Stimulated activated CD8-positive, alpha-beta memory T cell treated with anti-CD3 and anti-CD28 coated beads, Interleukin-15, amount 100 ng/mL, for 24 hours (primary cell): ENCODE results near the gene VSIG8.

ENCODE experiments used
- DNase-seq: peaks from one replicate; pipeline ENCODE4 v3.0.0-alpha.2; 2020; ENCODE audit warnings: low read depth

Gene VSIG8

DNA sequence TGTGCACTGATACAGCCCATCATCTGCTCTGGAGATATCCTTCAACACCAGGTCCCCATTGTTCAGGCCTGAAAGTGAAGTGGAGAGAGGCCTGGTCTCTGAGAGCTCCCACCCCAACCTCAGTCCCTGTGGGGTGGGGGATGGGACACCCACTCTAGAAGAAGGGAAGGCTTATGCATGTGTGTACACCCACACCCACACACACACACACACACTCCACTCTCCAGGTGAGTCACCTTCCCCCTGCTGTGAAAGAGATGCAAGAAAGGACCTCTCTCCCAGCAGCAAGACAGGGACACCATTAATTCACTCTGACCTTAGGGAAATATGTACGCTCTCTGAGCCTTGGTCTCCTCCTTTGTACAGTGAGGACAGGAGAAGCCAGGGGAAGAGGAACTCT is 5.9 kb downstream of the VSIG8 start:
- no peak for DNase-seq

GRCh38 chr1:159855709-159856108 is 6.7 kb downstream of the VSIG8 start:
- DNase-seq = no peak

DNA sequence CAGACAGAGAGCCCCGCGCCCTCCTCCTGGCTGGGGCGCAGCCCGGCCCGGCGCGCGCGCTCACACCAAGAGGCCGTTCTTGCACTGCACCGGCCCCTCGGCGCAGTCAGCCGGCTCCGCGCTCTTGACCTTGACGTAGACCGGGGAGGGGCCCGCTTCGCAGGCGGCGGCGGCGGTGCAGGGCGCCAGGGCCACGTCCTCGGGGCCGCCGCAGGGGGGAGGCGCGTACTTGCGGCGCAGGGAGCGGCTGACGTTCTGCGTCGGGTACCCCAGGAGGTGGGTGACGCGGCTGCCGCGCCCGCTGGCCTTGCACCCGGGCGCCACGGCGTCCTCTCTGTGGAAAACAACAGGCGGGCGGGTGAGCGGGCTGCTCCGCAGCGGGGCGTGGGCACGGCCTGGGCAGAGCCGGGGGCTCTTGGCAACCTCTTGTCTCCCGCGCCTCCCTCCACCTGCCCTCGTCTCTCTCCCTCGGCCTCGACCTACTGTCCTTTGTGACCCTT is 7.7 kb downstream of the VSIG8 start:
- peak; percentile 41 for DNase-seq

DNA sequence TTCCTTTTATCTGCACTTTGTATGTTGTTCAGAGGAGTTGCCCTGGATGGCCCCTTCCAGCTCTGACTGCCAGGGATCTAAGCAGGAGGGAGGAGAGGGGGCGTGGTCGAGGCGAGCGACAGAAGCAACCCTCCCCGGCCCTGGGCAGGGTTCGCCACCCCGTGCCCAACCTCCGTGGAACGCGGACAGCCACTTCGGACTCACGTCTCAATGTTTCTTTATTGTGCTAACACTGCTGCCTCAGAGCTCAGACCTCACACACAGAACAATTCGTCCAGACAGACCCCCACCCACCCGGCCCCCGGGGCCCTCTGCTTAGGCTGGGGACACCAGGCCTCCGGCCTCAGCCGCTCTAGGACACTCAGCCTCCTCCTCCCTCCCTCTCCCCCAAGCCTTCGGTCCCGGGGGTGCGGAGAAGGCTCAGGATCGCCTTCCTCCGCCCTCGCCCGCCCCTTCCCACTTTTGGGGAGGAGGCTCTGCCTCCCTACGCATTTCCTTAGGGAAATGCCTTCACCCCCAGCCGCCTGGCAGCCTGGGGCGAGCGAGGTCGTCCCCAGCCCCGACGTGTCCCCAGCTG is 8.3 kb downstream of the VSIG8 start:
- DNase-seq = no peak

- DNase-seq = no peak
These were observed 8.9 kb downstream of the VSIG8 start for GRCh38 chr1:159853417-159854115.

DNA sequence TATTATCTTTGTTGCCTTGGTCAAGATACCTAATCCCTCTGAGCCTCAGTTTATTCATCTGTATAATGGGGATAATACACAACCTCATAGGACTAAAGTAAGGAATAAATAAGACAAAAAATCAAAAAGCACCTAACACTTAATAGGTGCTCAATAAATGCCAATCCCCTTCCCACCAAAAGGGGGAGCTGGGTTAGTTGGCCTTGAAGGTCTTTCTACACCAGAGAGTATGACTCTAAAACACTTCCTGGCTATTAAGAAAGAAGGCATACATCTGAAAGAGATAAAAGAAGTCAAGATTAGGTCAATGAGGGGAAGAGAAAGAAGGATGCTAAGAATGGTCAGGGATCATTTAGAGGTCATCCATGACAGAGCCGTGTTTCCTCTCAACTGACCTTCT is 11.1 kb downstream of the VSIG8 start:
- DNase-seq = no peak

GRCh38 chr1:159849626-159850366 is 12.7 kb downstream of the VSIG8 start:
- no peak for DNase-seq

GRCh38 chr1:159848326-159848725 is 14.1 kb downstream of the VSIG8 start:
- DNase-seq = no peak

DNA sequence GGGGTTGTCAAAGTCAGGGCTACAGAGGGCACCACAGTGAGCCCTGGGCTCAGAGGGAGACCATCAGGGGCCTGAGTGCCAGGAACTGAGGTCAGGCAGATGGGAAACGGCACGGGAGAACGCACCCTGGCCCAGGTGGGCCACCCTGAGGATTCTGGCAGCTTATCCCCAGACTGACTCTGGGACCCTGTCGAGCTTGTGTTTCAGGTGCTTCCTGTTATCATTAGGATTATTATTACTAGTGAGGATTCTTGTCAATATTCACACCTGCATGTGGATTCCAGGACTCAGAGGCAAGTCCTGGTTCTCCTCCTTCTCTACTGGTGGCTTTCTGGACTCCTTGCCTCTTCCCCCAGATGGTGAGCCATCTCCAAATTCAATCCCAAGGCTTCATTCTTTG is 15.2 kb downstream of the VSIG8 start:
- DNase-seq = no peak

- DNase-seq = no peak
These were observed 16.5 kb downstream of the VSIG8 start for GRCh38 chr1:159845751-159846629.

GRCh38 chr1:159843459-159843858 is 19.0 kb downstream of the VSIG8 start:
- no peak for DNase-seq

GRCh38 chr1:159841749-159842148 is 20.7 kb downstream of the VSIG8 start:
- DNase-seq = no peak

GRCh38 chr1:159839116-159839849 is 23.2 kb downstream of the VSIG8 start:
- no peak for DNase-seq

DNA sequence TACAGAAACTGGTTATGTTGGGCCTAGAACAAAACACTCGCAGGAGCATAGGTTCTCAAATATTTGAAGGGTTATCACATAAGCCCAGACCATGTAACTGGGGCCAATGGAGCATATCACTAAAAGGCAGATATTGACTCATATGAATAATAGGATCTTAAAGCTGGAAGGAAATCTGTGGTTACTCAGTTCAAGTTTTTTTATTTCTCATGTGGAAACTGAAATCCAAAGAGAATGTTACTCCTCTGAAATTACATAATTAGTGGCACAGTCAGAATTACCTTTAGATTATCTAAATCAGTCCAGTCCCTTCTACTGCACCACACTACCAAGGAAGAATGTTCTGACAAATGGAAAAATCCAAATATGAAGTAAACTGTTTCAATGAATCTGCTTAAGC is 23.7 kb downstream of the VSIG8 start:
- no peak for DNase-seq

- DNase-seq = no peak
These were observed 26.5 kb downstream of the VSIG8 start for GRCh38 chr1:159835862-159836525.

- no peak for DNase-seq
These were observed 27.1 kb downstream of the VSIG8 start for GRCh38 chr1:159835356-159835755.

- DNase-seq = no peak
These were observed 30.1 kb downstream of the VSIG8 start for GRCh38 chr1:159832309-159832708.

- no peak for DNase-seq
These were observed 30.9 kb downstream of the VSIG8 start for GRCh38 chr1:159831412-159832141.

- no peak for DNase-seq
These were observed 31.7 kb downstream of the VSIG8 start for GRCh38 chr1:159830722-159831121.

- DNase-seq = no peak
These were observed 32.5 kb downstream of the VSIG8 start for GRCh38 chr1:159829822-159830465.
